ENCODE results near the gene OBSCN. TPM values are rescaled to one million over a fixed set of nuclear protein-coding genes. Genes with fewer than 3 reads are reported as not detected.
"Not testable (repeated sequence)": the region's sequence is repeated elsewhere in the genome, so short reads cannot be mapped to it uniquely, and the experiment has no call there.

The OBSCN gene
- polyA plus RNA-seq, 4 donors, result 16.5 to 49.7 (median 34.5) TPM

GRCh38 chr1:228256626-228257375, 49.0 kb downstream of the OBSCN start:
- DNase-seq (ENCODE audit: low read depth in 4 of 4, low spot score in 2 of 4), result no peak

GRCh38 chr1:228258486-228258885, 50.6 kb downstream of the OBSCN start:
- no peak for DNase-seq (ENCODE audit: low read depth in 4 of 4, low spot score in 2 of 4)

GRCh38 chr1:228259368-228259894, 51.6 kb downstream of the OBSCN start:
- no peak for DNase-seq (ENCODE audit: low read depth in 4 of 4, low spot score in 2 of 4)

GRCh38 chr1:228259951-228260350, 52.1 kb downstream of the OBSCN start:
- no peak for DNase-seq (ENCODE audit: low read depth in 4 of 4, low spot score in 2 of 4)

- DNase-seq (ENCODE audit: low read depth in 4 of 4, low spot score in 2 of 4), result no peak
Observed at GRCh38 chr1:228261706-228262105, 53.9 kb downstream of the OBSCN start.

GRCh38 chr1:228262475-228262874, 54.6 kb downstream of the OBSCN start:
- DNase-seq (ENCODE audit: low read depth in 4 of 4, low spot score in 2 of 4), result no peak

- no peak for DNase-seq (ENCODE audit: low read depth in 4 of 4, low spot score in 2 of 4)
Observed at GRCh38 chr1:228263636-228264035, 55.8 kb downstream of the OBSCN start.

GRCh38 chr1:228264090-228264829, 56.4 kb downstream of the OBSCN start:
- no peak for DNase-seq (ENCODE audit: low read depth in 4 of 4, low spot score in 2 of 4)

GRCh38 chr1:228265167-228265566, 57.3 kb downstream of the OBSCN start:
- no peak for DNase-seq (ENCODE audit: low read depth in 4 of 4, low spot score in 2 of 4)

- no peak for DNase-seq (ENCODE audit: low read depth in 4 of 4, low spot score in 2 of 4)
Observed at GRCh38 chr1:228267962-228268880, 60.4 kb downstream of the OBSCN start.

GRCh38 chr1:228268881-228269265, 61.0 kb downstream of the OBSCN start:
- no peak for DNase-seq (ENCODE audit: low read depth in 4 of 4, low spot score in 2 of 4)

- not testable (repeated sequence) for DNase-seq (ENCODE audit: low read depth in 4 of 4, low spot score in 2 of 4)
Observed at GRCh38 chr1:228269431-228269830, 61.6 kb downstream of the OBSCN start.

- no peak for DNase-seq (ENCODE audit: low read depth in 4 of 4, low spot score in 2 of 4)
Observed at GRCh38 chr1:228270032-228270431, 62.2 kb downstream of the OBSCN start.

- no peak for DNase-seq (ENCODE audit: low read depth in 4 of 4, low spot score in 2 of 4)
Observed at GRCh38 chr1:228271701-228272251, 63.9 kb downstream of the OBSCN start.

GRCh38 chr1:228272331-228272791, 64.5 kb downstream of the OBSCN start:
- no peak for DNase-seq (ENCODE audit: low read depth in 4 of 4, low spot score in 2 of 4)

GRCh38 chr1:228272831-228273571, 65.2 kb downstream of the OBSCN start:
- DNase-seq (ENCODE audit: low read depth in 4 of 4, low spot score in 2 of 4), result no peak

GRCh38 chr1:228273720-228274451, 66.0 kb downstream of the OBSCN start:
- no peak for DNase-seq (ENCODE audit: low read depth in 4 of 4, low spot score in 2 of 4)

- no peak for DNase-seq (ENCODE audit: low read depth in 4 of 4, low spot score in 2 of 4)
Observed at GRCh38 chr1:228274452-228275178, 66.8 kb downstream of the OBSCN start.

GRCh38 chr1:228275179-228275429, 67.3 kb downstream of the OBSCN start:
- DNase-seq (ENCODE audit: low read depth in 4 of 4, low spot score in 2 of 4), result no peak
